ENCODE data around the gene FYCO1. TPM values are rescaled to one million over a fixed set of nuclear protein-coding genes. Genes with fewer than 3 reads are reported as not detected.

Gene FYCO1
- total and polyA plus RNA-seq, 2 of the 8 experiments (the other 6 are each of a cell fraction or from before 2014, with no cell fraction given): 4.8 to 10.8 TPM

DNA sequence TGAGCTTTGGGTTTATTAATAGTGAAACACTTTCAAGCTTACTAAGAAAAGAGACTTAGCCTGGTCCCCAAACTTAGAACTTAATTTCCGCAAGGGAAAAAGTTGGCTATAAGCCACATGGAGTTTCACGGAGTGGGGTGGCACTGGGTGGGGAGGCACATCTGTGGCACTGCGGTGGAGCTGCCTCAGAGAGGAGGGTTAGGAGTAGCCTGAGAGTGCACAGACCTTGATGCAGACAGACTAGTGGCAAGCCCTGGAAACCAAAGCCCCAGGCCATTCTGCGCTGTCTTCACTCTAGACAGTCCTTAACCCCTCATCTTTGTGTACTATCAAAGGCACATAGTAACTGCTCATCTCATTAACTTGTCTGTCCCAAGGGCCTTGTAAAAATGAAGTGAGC, 30.4 kb downstream of the FYCO1 start:
- H2BK5ac ChIP-seq (ENCODE audit: low read depth, low read length): no peak overlapping the region
- H2BK15ac ChIP-seq (ENCODE audit: low read length): no peak overlapping the region
- ChIA-PET CTCF (ENCODE audit: partially characterized antibody) (interaction anchor here (0.7 to 6.7 kb wide), 6 partner anchors 12 to 113 kb away, joined by 3 to 51 read pairs (median 4); partner anchors contain the start of gene CXCR6), POLR2A (ENCODE audit: partially characterized antibody) (no interaction called here)
- no peak overlapping the region for H3K56ac ChIP-seq (replicated peaks; ENCODE audit: insufficient read length, low read depth, low read length)
- H4K5ac ChIP-seq (ENCODE audit: insufficient read length, low read depth, low read length): no peak overlapping the region
- peaks cover 25 to 75% (median 61%) of the 10 kb centered on the region in 4 experiments for H3K36me3 ChIP-seq (ENCODE audit: control insufficient read depth in 2 of 4, insufficient read depth in 4 of 4, low read length in 3 of 4)
- no peaks in the 10 kb centered on the region for H3K27me3 ChIP-seq (replicated peaks in 1 of 4; ENCODE audit: control insufficient read depth in 3 of 4, extremely low read depth in 1 of 4, insufficient read depth in 3 of 4, low read length in 3 of 4)
- no peak overlapping the region for H3K27ac ChIP-seq (ENCODE audit: low read depth, low read length)
- 95% methylated on average over 4 of the region's 4 CpGs; no CpG with 5 or more reads in 1 of the 2 experiments for WGBS, 2 experiments (ENCODE audit: extremely low coverage in 1 of 2, insufficient coverage in 1 of 2, insufficient read length in 1 of 2, insufficient replicate concordance in 2 of 2, low coverage in 1 of 2, low lambda C conversion rate in 2 of 2, missing lambda C conversion rate in 1 of 2)
- no peak overlapping the region for H3K4me3 ChIP-seq (ENCODE audit: extremely low read depth in 1 of 4, insufficient read depth in 2 of 4, low read depth in 3 of 4, low read length in 4 of 4)
- no peak overlapping the region for H2BK12ac ChIP-seq (ENCODE audit: low read depth, low read length)
- TF ChIP-seq SAP30 (IDR thresholded peaks at IDR 0.05; ENCODE audit: insufficient read depth, insufficient replicate concordance, low read length) (no peak), POLR2A (IDR thresholded peaks at IDR 0.05; ENCODE audit: control extremely low read depth in 1 of 2, low read depth in 2 of 2, low read length in 2 of 2) (no peak), JUN (IDR thresholded peaks at IDR 0.05; ENCODE audit: low read depth, low read length) (no peak), SP2 (IDR thresholded peaks at IDR 0.05; ENCODE audit: low read length) (no peak), SIX5 (IDR thresholded peaks at IDR 0.05; ENCODE audit: low read depth, low read length) (no peak), TEAD4 (IDR thresholded peaks at IDR 0.05; ENCODE audit: low read depth, low read length) (no peak), JUND (IDR thresholded peaks at IDR 0.05; ENCODE audit: low read length) (no peak)
- TF ChIP-seq, protein P1, sequence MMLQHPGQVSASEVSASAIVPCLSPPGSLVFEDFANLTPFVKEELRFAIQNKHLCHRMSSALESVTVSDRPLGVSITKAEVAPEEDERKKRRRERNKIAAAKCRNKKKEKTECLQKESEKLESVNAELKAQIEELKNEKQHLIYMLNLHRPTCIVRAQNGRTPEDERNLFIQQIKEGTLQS (IDR thresholded peaks at IDR 0.05; ENCODE audit: insufficient read depth, low read depth, low read length): no peak
- no peak overlapping the region for H3K4ac ChIP-seq (replicated peaks; ENCODE audit: insufficient read length, low read depth, low read length)
- H4K20me1 ChIP-seq (replicated peaks in 1 of 2; ENCODE audit: control insufficient read depth in 1 of 2, insufficient read depth in 2 of 2, low read length in 2 of 2): peaks cover 4 to 12% of the 10 kb centered on the region in 2 experiments
- H3K9ac ChIP-seq (replicated peaks in 1 of 4; ENCODE audit: extremely low read depth in 1 of 4, low read depth in 3 of 4, low read length in 3 of 4): no peak overlapping the region
- DNase-seq (ENCODE audit: low read depth in 1 of 2, low spot score in 2 of 2) (no peak), FAIRE-seq (no peak)
- no peak overlapping the region for H2AK5ac ChIP-seq (ENCODE audit: low read depth, low read length)
- H3K18ac ChIP-seq (ENCODE audit: extremely low read depth, low read length): no peak overlapping the region
- no peak overlapping the region for H3K14ac ChIP-seq (ENCODE audit: insufficient read length)
- no peak overlapping the region for H4K8ac ChIP-seq (ENCODE audit: extremely low read depth, insufficient read depth, low read length)
- no peaks in the 10 kb centered on the region for H3K79me1 ChIP-seq (ENCODE audit: low read depth, low read length)
- H4K91ac ChIP-seq (replicated peaks; ENCODE audit: insufficient read length, low read length): no peak overlapping the region
- H3K23me2 ChIP-seq (ENCODE audit: low read depth, low read length): no peaks in the 10 kb centered on the region
- H3K9me3 ChIP-seq (ENCODE audit: insufficient read depth in 2 of 2, low read depth in 1 of 2, low read length in 1 of 2): no peaks in the 10 kb centered on the region
- no peak overlapping the region for H2BK20ac ChIP-seq (ENCODE audit: low read length)
- H2AFZ ChIP-seq (ENCODE audit: low read length): no peak overlapping the region
- no peaks in the 10 kb centered on the region for H3K79me2 ChIP-seq (ENCODE audit: control insufficient read depth in 1 of 2, insufficient read depth in 2 of 2, low read length in 2 of 2)
- no peak overlapping the region for H2BK120ac ChIP-seq (replicated peaks; ENCODE audit: low read depth, low read length)
- H3K23ac ChIP-seq (ENCODE audit: insufficient read length): no peak overlapping the region
- H3K4me1 ChIP-seq (replicated peaks in 1 of 4; ENCODE audit: control insufficient read depth in 3 of 4, insufficient read depth in 4 of 4, low read length in 3 of 4): no peaks in the 10 kb centered on the region
- H3K4me2 ChIP-seq (ENCODE audit: insufficient read depth in 1 of 2, low read depth in 2 of 2, low read length in 2 of 2): no peak overlapping the region
